NCI-H2081 (cell line): ENCODE data around the gene MMP21.

Source experiments
- DNase-seq, 2 experiments: peaks; one replicate each; lab custom pipeline; 2025; lab: John Stamatoyannopoulos, UW

MMP21 gene

DNA sequence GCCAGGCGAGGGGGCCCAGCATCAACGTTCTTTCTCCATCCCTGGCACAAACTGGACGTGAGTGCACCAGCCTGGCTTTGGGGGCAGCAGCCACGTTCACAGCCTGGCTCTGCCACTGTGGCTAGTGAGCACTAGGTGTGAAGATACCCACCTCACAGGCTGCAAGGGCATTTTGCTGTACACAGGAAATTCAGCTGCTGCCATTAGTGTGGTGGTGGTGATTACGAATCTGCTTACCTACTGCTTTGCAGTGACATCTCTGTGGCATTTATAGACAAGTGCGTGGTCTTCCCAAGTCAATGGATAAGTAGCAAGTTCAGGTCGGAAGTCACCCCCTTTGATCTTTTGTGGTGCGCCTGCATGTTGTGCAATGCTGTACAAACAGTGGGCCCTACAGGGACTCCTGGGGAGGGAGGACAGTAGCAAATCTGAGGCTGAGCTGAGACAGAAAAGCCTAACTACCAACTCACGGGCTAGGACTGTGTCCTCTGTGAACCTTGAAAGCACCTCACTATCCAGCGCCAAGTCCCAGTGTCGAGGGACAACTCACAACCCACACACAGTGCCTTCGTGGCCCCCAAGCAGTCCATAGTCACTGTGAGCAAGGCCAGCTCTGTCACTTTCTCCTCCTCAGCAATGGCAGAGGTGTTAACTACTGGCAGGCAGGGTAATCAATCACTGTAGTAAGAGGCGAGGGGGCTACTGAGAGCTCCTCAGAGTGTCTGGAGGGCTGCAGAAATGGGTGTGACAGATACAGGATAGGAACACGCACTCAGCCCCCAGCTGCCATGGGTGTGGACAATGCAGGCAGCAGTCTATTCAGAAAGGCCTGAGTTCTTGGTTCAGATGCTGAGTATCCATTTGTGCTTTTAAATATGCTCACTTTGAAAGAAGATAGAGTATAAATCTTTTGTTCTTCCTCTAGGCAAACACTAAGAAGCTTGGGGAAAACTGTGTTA lies 17.0 kb upstream of the MMP21 start:
- DNase-seq, result no peak

DNA sequence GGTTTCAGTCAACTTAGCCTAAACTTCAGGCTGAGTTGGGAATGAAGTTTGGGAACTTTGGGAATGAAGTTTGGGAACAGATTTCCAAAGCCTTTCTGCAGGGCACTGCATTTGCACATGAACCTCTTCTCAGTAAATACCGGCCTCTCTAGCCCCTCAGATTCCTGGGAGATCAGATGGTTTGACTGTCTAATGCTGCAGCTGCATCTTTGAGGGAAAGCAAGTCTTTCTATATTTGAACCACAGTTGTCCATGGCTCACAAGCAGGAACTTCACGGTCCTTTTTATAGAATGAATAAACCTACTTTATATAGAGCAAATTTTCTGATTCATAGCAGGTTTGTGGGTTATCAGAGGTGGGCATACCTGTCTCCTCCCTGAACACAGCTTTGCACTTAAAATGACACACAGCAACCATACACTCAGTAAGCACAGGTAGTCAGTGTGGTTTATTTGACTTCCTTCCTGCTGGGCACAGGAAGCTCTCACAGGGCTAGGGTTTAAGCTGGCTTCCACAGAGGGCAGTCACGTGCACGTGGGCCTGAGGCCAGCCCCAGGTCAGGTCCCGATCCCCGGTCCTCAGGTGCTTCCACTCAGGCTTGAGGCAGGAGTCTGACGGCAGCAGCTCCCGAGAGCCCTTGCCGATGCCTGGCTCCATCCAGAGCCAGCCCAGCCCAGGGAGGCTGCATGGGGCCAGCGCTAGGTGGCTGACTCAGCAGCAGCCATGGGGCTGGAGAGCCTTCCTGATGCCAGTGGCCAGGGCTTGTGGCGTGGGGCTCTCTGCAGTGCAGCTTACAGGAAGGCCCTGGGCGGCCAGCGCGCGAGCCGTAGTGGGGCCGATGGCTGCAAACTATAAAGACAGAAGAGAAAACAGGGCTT lies 12.8 kb upstream of the MMP21 start:
- peak in 1 of 2 experiments; percentile 5 for DNase-seq

DNA sequence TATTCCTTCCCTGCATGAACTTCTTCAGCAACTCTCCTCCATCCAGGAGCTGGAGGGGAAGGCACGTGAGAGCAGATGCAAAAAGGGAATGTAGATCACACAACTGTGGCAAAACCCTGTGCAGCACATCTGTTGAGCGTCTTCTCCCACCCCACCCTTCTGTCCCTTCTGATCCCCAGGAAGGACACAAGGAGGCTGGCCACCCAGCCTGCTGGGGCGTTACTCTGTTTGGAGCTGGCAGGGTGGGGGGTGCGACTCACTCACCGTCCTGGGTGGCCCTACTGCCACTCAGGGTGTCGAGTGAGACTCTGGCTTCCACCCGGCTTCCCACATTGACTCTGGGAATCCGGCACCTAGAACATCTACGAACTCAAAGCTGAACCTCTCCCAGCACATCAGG lies 10.2 kb upstream of the MMP21 start:
- DNase-seq, result no peak

DNA sequence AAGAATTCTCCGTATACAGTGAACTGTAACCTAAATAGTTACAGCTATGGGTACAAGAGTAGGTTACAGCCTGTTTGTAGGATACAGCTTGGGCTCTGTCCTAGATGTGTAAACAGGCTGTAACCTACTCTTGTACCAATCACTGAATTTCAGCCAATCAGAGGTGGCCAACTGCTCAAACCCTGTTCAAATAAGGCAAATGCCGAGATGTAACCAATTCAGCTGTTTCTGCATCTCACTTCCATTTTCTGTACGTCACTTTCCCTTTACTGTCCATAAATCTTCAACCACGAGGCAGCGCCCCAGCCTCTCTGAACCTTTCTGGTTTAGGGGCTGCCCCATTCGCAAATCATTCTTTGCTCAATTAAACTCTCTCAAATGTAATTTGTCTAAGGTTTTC lies 8.3 kb upstream of the MMP21 start:
- no peak for DNase-seq

DNA sequence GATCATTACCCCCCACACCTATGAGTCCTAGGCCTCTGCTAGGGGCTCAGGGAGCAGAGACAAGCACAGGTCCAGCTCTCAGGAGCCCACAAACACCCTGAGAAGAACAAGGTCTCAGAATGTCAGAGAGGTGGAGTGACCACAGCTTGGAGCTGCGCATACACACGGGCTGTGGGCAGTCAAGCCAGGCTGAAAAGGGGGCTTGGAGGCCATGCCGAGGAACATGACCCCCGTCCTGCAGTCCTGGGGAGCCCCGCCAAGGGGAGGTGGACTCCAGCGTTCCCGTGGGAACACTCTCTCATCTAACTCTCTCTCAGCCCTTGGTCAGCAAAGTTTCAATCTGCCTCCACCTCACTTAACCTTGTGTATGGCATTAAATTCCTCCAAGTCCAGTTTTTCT lies 7.8 kb upstream of the MMP21 start:
- DNase-seq, result no peak

DNA sequence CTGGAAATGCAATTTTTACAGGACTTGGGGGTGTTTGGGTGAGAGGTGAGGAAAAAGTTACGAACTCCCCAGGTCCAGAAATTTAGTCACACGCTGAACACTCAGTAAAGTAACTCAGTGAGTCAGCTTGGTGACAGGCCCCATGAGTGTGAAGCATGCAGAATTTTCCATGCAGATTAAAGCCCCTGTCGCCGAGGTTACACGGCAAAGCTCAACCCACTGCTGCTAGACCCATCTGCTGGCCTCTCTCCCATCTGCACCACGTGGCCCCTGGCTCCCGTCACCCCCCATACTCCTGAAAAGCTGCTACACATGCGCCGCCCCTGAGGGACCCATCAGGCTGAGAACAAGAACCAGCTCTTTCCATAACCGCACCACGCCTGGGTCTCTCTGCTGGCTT lies 7.0 kb upstream of the MMP21 start:
- no peak for DNase-seq

DNA sequence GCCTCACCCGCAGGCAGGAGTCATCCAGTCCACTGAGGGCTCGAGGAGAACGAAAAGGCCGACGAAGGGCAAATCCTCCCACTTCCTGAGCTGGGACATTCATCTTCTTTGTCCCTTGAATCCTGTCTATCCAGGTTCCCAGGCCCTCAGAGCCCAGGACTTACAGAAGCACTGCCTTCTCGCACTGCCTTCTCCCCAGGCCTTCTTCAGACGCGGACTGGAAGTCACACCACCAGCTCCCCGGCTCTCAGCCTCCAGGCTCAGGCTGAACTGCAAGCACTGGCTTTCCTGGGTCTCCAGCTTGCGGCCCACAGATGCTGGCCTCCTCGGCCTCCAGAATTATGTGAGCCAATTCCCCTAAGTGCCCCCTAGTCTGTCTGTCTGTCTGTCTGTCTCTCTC lies 6.4 kb upstream of the MMP21 start:
- no peak for DNase-seq

DNA sequence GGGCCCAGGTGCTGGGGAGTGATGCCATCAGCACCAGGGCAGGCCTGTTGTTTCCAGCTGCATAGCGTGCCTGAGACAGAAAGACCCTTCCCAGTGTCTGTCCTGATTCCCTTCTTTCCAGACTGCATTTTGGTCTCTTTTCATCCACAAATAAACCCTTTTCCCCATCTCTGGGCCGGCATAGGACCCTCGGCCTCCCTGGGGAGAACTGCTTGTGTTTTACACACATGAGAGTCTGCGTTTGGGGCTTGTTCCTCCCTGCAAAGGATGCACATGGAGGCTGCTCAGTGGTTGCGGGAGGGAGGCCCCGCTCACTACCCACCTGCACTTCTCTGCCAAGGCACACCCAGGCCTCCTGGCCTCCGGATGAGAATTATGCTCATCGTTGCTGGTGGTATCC lies 5.8 kb upstream of the MMP21 start:
- no peak for DNase-seq

DNA sequence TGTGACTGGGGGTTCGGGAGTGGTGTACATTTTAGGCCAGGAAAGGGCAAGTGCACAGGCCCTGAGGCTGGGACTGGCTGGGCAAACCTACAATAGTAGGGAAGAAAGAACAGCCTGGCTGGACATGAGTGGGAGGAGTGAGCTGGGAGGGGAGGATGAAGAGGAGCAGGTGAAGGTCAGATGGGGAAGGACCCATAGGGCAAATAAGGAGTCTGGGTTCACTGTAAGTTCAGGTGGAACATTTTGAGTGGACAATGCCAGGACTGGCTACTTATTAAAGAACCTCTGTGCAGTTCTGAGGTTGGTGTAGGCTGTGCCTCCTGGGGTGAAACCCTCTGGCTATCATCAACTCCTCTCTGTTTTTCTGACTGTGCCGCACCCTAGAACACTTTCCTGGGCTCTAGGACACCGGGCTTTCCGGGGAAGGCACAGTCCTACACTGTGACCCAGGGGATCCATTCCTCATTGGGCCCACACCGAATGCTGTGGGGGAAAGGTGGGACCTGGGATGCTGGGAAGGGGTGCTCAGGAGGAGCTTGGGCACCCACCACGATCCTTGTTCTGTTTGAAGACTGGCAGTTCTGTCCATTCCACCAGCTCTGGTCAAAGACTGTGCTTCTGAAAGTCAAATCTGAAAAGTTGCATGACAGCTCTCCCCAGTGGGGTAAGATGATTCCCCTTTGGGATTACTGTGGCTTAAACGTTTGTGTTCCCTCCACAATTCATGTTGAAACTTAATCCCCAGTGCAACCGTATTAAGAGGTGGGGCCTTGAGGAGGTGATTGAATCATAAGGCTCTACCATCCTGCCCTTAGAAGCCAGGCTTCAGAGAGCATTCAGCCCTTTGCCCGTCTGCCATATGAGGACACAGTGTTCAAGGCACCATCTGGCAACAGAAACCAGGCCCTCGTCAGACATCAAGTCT lies 4.0 kb upstream of the MMP21 start:
- DNase-seq, result no peak

DNA sequence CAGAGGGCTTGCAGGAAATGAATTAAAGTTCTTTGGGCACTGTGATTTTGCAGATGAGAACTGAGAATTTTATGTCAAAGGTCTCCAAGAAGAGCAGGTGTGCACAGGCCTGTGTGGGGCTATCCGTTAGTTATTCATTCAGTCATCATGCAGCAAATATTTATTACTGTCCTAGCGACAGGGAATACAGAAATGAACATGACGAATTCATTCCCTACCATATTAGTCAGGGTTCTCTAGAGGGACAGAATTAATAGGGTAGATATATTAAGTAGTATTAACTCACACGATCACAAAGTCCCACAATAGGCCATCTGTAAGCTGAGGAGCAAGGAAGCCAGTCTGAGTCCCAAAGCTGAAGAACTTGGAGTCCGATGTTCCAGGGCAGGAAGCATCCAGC lies 2.9 kb upstream of the MMP21 start:
- no peak for DNase-seq

DNA sequence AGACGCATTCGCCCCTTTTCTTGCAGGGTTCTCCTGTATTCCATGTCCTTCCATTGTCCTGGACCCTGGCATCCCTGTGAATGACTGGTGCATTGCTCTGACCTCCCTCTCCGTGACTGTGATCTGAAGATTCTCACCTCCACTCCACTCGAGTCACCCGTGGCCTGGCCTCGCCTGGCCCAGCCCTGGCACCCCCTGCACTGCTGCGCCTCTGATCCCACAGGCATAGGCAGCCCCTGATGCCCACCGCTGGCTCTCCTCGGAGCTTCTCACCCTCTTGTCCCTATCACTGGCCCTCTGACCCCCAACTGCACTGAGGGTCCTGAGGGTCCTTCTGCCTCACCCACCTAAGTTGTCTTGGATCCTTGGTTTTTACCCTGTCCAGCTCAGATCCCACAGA lies 2.2 kb upstream of the MMP21 start:
- DNase-seq, result no peak

DNA sequence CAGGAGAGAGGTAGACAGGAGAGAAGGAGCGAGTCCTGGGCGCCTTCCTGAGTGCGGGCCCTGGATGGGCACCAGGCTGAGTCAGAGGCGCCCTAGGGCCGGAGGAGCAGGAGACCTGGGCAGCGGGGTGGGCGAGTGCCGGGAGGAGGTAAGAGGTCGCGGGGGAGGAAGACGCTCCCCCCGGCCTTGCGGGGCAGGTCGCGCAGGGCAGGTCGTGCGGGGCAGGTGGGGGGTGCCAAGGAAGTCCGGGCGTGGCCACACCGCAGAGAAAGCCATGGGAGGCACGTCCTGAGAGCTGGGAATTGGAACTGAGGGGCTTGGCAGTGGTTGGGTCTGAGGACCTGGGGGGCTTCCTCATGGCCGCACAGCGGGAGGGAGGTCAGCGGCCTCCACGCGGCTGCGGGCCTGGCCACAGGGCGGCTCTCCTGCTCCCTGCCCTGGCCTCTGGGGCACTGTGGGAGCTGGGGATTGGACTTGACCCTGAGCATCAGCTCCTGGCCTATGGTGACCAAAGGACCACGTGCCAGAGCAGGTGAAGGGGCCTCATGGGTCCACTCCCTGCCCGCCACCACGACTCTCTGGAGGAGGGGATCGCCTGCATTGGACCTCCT lies 935 bp downstream of the MMP21 start:
- DNase-seq, result no peak

DNA sequence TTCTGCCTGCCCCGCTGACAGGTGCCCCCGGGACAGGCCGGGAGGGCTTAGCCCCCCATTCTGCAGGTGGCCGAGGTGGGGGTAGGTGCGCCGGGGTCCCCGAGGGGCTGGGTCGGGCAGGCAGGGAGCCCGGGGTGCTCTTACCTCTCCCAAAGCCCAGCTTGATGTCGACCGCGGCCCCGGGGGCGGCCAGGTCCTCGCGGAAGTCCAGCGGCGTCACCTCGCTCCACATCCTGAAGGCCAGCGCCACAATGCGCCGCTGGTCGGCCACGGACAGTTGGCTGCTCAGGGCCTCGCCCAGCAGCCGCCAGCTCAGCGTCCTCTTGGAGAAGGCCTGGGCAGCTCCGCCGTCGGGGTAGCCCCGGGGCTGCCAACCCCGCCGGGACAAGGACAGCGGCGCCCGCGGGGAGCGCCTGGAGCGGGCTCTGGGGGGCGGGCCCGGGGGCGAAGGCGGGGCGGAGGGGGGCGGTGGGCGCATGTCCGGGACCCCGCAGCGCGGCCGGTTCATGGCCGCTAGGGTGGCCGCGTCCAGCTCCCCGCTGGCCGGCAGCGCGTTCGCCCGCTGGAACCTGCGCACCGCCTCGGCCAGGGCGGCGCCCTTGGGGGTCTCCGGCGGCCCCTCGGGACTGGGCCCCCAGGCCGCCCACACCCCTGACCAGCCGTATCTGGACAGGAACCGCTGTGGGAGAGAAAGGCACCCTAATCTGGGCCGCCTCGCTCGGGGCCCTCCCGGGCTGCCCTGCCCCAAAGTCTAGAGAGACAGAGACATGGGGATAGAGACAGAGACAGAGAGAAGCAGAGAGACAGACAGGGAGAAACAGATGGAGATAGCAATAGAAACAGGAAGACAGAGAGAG lies 1.7 kb downstream of the MMP21 start:
- DNase-seq, result no peak

DNA sequence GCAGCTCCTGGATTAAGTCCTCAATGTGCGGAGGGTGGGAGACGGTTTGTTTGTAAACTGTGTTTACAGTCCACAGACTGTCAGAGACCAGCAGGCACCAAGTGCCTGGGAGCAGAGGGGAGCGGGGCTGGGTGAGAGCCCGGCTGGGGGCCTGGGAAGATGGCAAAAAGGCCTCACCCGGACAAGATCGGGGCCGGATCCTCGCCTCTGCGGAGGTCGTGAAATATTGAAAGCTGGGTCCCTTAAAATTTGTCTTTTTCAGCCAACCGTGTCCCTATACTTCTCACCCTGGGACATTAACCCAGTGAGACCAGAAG lies 2.8 kb downstream of the MMP21 start:
- no peak for DNase-seq

DNA sequence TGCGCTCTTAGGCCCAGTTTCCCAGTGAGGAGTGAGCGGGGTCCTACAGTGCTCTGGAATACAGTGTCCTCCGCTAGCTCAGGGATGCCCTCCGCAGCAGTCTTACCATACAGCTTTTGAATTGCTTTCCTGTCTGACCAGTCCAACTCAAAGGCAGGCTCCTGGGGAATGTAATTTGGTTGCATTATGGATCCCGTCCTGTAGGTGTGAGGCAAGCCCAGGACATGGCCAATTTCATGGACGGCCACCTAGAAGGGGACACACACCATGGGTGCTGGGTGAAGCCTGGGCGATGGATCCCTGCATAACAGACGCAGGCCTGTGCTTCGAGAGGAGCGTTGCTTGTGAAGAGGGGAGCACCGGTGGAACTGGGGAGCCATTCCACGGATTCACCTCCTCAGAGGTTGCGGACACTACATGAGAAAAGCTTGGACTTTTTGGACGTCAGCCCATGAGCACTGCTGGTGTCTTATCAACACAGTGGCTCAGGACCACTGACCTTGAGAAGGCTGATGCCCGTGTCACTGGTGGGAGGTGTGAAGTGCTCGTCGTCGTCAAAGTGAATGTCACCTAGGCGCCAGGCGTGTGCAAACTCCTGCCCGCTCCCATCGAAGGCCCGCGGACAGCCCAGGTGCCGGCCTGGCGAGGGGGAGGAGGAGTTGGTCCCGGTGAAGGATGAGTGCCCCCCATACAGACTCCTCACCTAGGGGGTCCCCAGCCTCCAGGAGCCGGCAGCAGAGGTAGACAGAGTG lies 3.3 kb downstream of the MMP21 start:
- DNase-seq, result no peak

DNA sequence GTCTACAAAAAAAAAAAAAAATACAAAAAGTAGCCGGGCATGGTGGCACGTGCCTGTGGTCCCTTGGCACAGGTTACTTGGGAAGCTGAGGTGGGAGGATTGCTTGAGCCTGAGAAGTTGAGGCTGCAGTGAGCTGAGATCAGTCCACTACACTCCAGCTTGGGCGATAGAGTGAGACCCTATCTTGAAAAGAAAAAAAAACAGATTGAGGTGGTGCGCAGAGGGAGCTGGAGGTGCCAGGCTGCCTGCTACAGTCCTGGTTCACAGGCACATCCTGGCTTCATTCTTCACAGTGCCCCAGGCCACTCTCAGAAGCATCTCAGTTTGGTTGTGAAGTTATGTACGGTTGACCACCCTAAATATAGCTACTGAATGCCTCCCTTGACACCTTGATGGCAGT lies 4.8 kb downstream of the MMP21 start:
- DNase-seq, result no peak

DNA sequence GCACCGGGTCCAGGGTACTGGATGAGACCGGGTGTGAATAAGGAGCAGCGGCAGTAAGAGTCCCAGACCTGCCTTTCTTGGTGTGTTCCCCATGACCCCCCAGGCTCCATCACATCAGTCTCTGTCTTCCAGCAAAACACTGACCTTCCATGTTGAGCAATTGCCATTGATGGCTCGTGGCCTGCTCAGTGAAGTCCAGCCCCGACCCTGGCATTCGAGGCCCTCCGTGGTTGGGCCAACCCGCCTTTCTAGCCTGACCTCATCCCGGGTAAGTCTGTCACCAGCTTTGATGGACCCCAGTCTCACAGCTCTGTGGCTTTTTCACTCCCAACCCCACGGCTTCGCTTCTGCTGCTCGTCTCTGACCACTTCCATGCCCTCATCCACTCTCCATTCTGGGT lies 6.4 kb downstream of the MMP21 start:
- DNase-seq, result no peak

DNA sequence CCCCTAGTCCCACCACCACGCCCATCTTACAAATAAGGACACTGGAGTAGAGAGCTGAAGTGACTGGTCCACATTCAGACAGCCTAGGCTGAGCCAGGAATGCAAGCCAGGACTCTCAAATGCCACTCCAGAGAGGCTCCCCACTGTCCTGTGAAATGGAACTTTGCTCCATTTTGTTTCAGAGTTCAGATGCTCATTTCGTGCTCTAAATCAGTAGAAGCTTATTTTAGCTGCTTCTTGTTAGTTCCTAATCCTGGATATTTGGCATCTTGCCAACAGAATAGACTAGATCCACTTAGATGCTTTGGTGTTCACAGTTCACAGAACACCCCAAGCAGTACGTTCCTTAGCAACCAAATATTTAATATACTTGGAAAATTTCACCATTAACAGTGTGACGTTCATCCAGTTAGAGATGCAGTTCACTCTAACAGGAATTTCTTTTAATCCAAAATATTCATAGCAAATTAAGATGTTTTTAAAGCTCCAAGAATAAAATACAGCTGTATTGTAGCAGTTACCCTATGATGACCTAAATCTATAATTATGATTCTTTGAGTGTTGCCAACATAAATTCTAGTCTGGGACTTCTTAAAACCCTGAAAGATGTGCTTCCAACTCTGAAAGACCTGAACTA lies 7.3 kb downstream of the MMP21 start:
- no peak for DNase-seq

DNA sequence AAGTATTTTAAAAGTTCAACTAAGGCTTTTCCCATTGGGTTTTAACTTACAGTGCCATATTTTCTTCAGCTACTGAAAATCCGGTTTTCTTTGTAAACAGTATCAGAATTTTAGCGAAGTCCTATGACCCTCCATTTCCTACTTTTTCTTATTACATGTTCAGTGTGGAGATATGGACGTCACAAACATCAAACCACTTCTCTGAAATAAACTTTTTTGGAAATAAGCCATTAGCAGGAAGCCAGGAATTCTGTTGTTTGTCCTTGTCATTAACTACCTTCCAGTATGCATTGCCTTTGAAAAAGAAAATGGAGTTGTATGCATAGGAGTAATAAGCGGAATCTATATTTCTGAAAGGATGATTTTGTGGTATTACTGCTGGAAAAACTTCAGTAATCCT lies 9.1 kb downstream of the MMP21 start:
- no peak for DNase-seq

DNA sequence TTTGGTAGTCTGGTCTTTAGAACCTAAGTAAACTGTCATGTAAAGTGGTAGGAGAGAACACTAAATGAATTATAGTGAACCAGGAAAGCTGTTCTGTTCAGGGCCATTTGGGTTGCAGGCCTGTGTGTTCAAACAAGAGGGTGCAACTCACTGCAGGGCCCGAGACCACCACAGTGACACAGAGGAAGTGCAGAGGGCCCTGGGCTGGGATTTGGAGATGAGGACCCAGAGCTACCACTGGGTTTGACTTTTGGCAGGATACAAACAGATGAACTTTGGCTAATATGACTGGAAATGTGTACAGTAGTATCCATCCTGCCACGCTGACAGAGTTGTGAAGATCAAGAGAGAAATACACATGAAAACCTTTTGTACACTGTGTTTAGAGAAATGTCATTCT lies 9.8 kb downstream of the MMP21 start:
- DNase-seq, result no peak
